B cell (primary cell): ENCODE results near the gene RLN3. TPM values are rescaled to one million over a fixed set of nuclear protein-coding genes. Genes with fewer than 3 reads are reported as not detected.

Experiments used
- ATAC-seq: fragments of 200-7000 bp; cut with Tn5 transposase; one replicate; pipeline ENCODE4 v1.10.0; 2021; ENCODE audit warnings: low read depth, mild to moderate bottlenecking, moderate number of reproducible peaks, moderate library complexity
- CTCF ChIA-PET: fragments of 350-600 bp; sonication (Branson Sonifier 250); formaldehyde crosslinking; loops from one replicate; lab custom pipeline; 2021; ENCODE audit warnings: antibody characterized with exemption, inconsistent platforms; lab: Charles Lee
- POLR2A ChIA-PET: fragments of 350-600 bp; sonication (Branson Sonifier 250); formaldehyde crosslinking; loops from one replicate; lab custom pipeline; 2021; ENCODE audit warnings: antibody characterized with exemption; lab: Charles Lee
- DNase-seq: peaks from one replicate; pipeline ENCODE4 v3.0.0; 2013
- H2AFZ ChIP-seq: 2 replicates; pipeline ENCODE4 v1.6.1; 2012; ENCODE audit warnings: mild to moderate bottlenecking, low read depth, low read length; ENCODE audit not compliant: insufficient read depth, poor library complexity, severe bottlenecking
- H3K27ac ChIP-seq, 2 donors: 1 replicate in 1 of 2; 2 replicates in 1 of 2; pipeline ENCODE4 v1.5.1; 2012 to 2013; ENCODE audit warnings: low read length in 2 of 2, mild to moderate bottlenecking in 2 of 2, moderate library complexity in 1 of 2
- H3K27me3 ChIP-seq, 4 experiments: fragments of 200-600 bp in 1 of 4; sonication (generic) in 1 of 4; replicated peaks in 1 of 4; 1 replicate in 2 of 4; 2 replicates in 2 of 4; pipeline versions ENCODE4 v1.6.1 to v1.7.0; 2013 to 2016; ENCODE audit warnings: low read length in 3 of 4, mild to moderate bottlenecking in 2 of 4, mixed read lengths in 1 of 4, moderate library complexity in 1 of 4; ENCODE audit not compliant: insufficient read depth in 4 of 4, control insufficient read depth in 3 of 4; ENCODE audit errors: control extremely low read depth in 1 of 4
- H3K36me3 ChIP-seq, 2 experiments: replicated peaks in 1 of 2; 1 replicate in 1 of 2; 2 replicates in 1 of 2; pipeline versions ENCODE4 v1.6.1 to v1.7.1; 2013; ENCODE audit warnings: low read length in 1 of 2; ENCODE audit not compliant: insufficient read depth in 2 of 2, control insufficient read depth in 1 of 2; ENCODE audit errors: control extremely low read depth in 1 of 2, extremely low read depth in 1 of 2
- H3K4me1 ChIP-seq, 2 donors: fragments of 200-600 bp in 1 of 2; sonication (generic) in 1 of 2; 1 replicate in 1 of 2; 2 replicates in 1 of 2; pipeline versions ENCODE4 v1.5.1 to v1.6.1; 2013 to 2017; ENCODE audit warnings: low read length in 2 of 2; ENCODE audit not compliant: control insufficient read depth in 2 of 2, insufficient read depth in 2 of 2
- H3K4me2 ChIP-seq: replicated peaks from 2 replicates; pipeline ENCODE3; 2012; ENCODE audit warnings: mild to moderate bottlenecking, low read depth, low read length; ENCODE audit not compliant: poor library complexity, severe bottlenecking
- H3K4me3 ChIP-seq, 5 experiments: fragments of 200-600 bp in 1 of 5; sonication (generic) in 1 of 5; 1 replicate in 3 of 5; 2 replicates in 2 of 5; pipeline versions ENCODE4 v1.5.1 to v1.7.0; 2011 to 2016; ENCODE audit warnings: low read length in 4 of 5, mild to moderate bottlenecking in 4 of 5, low read depth in 2 of 5, control low read depth in 1 of 5, moderate library complexity in 1 of 5; ENCODE audit not compliant: insufficient read depth in 1 of 5; ENCODE audit errors: control extremely low read depth in 1 of 5, extremely low read depth in 1 of 5
- H3K79me2 ChIP-seq: fragments of 200-600 bp; sonication (generic); one replicate; pipeline ENCODE4 v1.6.0; 2016; ENCODE audit warnings: low read length; ENCODE audit not compliant: control insufficient read depth, insufficient read depth
- H3K9ac ChIP-seq: fragments of 200-600 bp; sonication (generic); 2 replicates; pipeline ENCODE4 v1.6.1; 2017; ENCODE audit warnings: mild to moderate bottlenecking, low read length, moderate library complexity
- H3K9me3 ChIP-seq, 3 donors: one replicate each; pipeline versions ENCODE4 v1.6.1 to v1.7.1; 2013; ENCODE audit warnings: low read length in 2 of 3; ENCODE audit not compliant: control insufficient read depth in 2 of 3, insufficient read depth in 1 of 3; ENCODE audit errors: control extremely low read depth in 1 of 3
- H4K20me1 ChIP-seq: 2 replicates; pipeline ENCODE4 v1.6.0; 2012; ENCODE audit warnings: mild to moderate bottlenecking, low read length; ENCODE audit not compliant: insufficient read depth, control insufficient read depth, poor library complexity, severe bottlenecking
- H3K27ac Mint-ChIP-seq: one replicate; pipeline ENCODE4 v1.8.0; 2021; ENCODE audit warnings: mixed read lengths
- H3K27me3 Mint-ChIP-seq: one replicate; pipeline ENCODE4 v1.8.0; 2021; ENCODE audit warnings: mixed read lengths
- H3K4me1 Mint-ChIP-seq: one replicate; pipeline ENCODE4 v1.8.0; 2021; ENCODE audit warnings: mixed read lengths
- H3K4me3 Mint-ChIP-seq: one replicate; pipeline ENCODE4 v1.8.0; 2021; ENCODE audit warnings: mixed read lengths
- H3K9me3 Mint-ChIP-seq: one replicate; pipeline ENCODE4 v1.8.0; 2022; ENCODE audit warnings: mixed read lengths; ENCODE audit not compliant: insufficient read depth
- CTCF ChIP-seq: fragments of 200-600 bp; IDR thresholded peaks from one replicate; pipeline ENCODE4 v1.8.0; 2022; ENCODE audit warnings: antibody characterized with exemption, mild to moderate bottlenecking
- EZH2 ChIP-seq: IDR thresholded peaks from 2 replicates; pipeline ENCODE4 v1.6.1; 2012; ENCODE audit warnings: borderline replicate concordance, low read depth, mild to moderate bottlenecking, moderate library complexity, low read length; ENCODE audit not compliant: insufficient read depth, poor library complexity, severe bottlenecking
- WGBS: methylation state at CpG from one replicate; pipeline ENCODE4 v1.1.5; 2013; ENCODE audit warnings: missing lambda C conversion rate; ENCODE audit not compliant: insufficient coverage; 5-methylcytosine and 5-hydroxymethylcytosine counted together
- intact Hi-C: fragments of 100-400 bp; cut with micrococcal nuclease; formaldehyde crosslinking; loops from one replicate; pipeline ENCODE4 v1.10.0; 2022
- polyA plus RNA-seq: library from polyadenylated mRNA; depleted of rRNA; stranded (reverse); fragments of >200 nt; gene quantifications from 2 replicates; pipeline ENCODE4 v1.2.3, GENCODE V29; 2012
- total RNA-seq, 2 donors: library from RNA; stranded (reverse); fragments of 120-200 nt in 1 of 2; gene quantifications; 1 replicate in 1 of 2; 2 replicates in 1 of 2; pipeline versions ENCODE4 v1.2.3 to v1.2.4, GENCODE V29; 2013 to 2022

The RLN3 gene
- total and polyA plus RNA-seq, 2 donors (not counting 1 experiment from before 2014, with no cell fraction given) = 0.42 TPM; not detected in 1

- no peak overlapping the region for H3K27ac Mint-ChIP-seq
- H3K36me3 ChIP-seq = no peaks in the 10 kb centered on the region
- H4K20me1 ChIP-seq = no peaks in the 10 kb centered on the region
- peaks cover 18 to 22% of the 10 kb centered on the region in 2 donors for H3K4me1 ChIP-seq
- H2AFZ ChIP-seq = no peak overlapping the region
- DNase-seq = no peak
- H3K9ac ChIP-seq = no peak overlapping the region
- H3K4me1 Mint-ChIP-seq = peaks cover 18% of the 10 kb centered on the region
- no peak overlapping the region for H3K4me3 Mint-ChIP-seq
- peaks cover 0 to 53% (median 28%) of the 10 kb centered on the region in 4 experiments for H3K27me3 ChIP-seq
- ATAC-seq = no peak
- POLR2A ChIA-PET = interaction anchor here (0.6 kb wide), 1 partner anchor 9 kb away, joined by 3 read pairs; no protein-coding TSS in a partner anchor
- no peak overlapping the region for H3K27ac ChIP-seq
- peaks cover 39% of the 10 kb centered on the region for H3K27me3 Mint-ChIP-seq
- CTCF ChIA-PET = interaction anchor here (0.7 to 3.4 kb wide), 7 partner anchors 11 to 287 kb away, joined by 3 to 43 read pairs (median 4); partner anchors contain the start of gene MISP3
- no peaks in the 10 kb centered on the region for H3K9me3 Mint-ChIP-seq
- no peaks in the 10 kb centered on the region for H3K79me2 ChIP-seq
- no peak overlapping the region for H3K4me2 ChIP-seq
- no CpG with 5 or more reads among the region's 9 CpGs for WGBS
- TF ChIP-seq EZH2 (no peak), CTCF (no peak)
- intact Hi-C loops = no loop called here
- no peak overlapping the region for H3K4me3 ChIP-seq
- peaks cover 0 to 11% (median 0%) of the 10 kb centered on the region in 3 donors for H3K9me3 ChIP-seq
Measured at GRCh38 chr19:14061081-14061749, 33.3 kb downstream of the RLN3 start.
